COR-L47 (cell line): ENCODE measurements around the gene CCDC187.
"Not testable (repeated sequence)": the region's sequence is repeated elsewhere in the genome, so short reads cannot be mapped to it uniquely, and the experiment has no call there.

ENCODE experiments used
- DNase-seq: peaks from one replicate; lab custom pipeline; 2025; lab: John Stamatoyannopoulos, UW

Gene CCDC187

DNA sequence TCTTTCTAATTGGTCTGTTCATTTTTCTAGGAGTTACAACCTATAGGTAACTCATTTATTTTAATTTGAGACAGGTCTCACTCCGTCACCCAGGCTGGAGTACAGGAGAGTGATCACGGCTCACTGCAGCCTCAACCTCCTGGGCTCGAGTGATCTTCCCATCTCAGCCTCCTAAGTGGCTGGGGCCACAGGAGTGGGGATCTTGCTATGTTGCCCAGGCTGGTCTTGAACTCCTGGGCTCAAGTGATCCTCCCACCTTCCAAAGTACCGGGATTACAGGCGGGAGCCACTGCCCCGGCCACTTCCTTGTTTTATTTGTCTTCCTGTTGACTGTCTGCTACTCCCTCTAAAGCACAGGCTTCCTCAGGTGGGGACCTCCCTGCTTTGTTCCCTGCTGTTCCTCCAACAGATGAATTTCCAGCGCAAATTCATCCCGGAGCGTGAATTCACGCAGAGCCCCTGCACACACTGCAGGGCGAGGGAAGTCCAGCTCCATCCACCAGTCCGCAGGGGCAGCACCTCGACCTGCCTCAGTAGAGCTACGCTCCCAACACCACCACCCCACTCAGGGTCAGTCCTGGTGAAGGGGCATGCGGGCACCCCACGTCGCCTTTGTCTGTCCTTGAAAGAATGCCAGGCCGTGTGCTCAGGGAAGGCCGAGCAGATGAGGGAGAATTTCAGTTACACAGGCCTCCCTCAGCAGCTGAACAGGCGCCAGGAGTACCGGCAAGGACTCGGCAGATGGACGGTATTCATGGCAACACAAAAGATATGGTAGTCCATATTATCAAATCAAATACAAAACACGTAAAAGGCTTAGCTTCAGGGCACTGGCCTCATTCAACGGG, 64.5 kb downstream of the CCDC187 start:
- DNase-seq = peak; percentile 74

DNA sequence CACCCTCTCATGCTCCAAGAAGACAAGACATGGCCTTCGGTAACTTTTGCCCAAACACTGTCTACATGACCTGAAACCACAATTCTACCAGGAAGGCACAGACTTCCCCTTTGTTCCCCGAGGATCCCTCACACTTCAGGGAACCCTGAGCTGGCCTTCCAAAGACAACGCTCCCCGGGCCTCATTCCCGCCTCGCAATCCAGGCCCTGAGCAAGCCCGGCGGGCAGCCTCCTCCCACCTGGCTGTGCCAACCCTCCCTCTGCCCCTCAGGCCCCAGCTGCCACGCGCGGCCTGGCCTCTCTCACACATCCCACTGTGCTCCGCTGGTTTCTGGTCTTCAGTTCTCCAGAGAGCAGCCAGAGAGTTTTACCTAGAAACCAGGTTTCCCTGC, 65.6 kb downstream of the CCDC187 start:
- no peak for DNase-seq

DNA sequence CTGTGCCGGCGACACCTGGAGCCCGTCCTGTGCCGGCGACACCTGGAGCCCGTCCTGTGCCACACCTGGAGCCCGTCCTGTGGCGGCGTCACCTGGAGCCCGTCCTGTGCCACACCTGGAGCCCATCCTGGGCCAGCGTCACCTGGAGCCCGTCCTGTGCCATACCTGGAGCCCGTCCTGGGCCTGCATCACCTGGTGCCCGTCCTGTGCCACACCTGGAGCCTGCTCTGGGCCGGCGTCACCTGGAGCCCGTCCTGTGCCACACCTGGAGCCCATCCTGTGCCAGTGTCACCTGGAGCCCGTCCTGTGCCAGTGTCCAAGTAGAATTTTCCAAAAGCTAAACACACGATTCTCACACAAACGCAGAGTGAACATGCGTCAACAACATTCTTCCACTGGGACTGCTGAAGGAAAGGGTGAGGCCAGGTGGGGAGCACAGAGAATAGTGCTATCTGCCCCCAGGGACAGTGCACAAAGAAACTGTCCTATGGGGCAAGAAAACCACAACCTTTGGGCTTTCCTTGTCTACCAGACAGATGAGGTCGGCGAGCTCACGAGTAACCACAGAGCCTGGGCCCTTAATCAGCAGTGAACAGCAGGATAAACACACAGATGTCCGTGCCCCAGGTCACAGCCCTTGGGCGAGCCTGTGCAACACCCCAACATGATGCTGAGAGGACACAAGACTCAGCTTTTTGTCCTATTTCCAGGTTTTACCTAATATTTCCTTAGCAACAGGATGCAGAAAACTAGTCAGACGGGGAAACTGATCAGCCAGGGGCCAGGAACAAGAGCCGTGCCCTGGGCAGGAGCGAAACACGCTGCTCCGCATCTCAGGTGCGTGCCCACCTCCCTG, 66.2 kb downstream of the CCDC187 start:
- DNase-seq = no peak

DNA sequence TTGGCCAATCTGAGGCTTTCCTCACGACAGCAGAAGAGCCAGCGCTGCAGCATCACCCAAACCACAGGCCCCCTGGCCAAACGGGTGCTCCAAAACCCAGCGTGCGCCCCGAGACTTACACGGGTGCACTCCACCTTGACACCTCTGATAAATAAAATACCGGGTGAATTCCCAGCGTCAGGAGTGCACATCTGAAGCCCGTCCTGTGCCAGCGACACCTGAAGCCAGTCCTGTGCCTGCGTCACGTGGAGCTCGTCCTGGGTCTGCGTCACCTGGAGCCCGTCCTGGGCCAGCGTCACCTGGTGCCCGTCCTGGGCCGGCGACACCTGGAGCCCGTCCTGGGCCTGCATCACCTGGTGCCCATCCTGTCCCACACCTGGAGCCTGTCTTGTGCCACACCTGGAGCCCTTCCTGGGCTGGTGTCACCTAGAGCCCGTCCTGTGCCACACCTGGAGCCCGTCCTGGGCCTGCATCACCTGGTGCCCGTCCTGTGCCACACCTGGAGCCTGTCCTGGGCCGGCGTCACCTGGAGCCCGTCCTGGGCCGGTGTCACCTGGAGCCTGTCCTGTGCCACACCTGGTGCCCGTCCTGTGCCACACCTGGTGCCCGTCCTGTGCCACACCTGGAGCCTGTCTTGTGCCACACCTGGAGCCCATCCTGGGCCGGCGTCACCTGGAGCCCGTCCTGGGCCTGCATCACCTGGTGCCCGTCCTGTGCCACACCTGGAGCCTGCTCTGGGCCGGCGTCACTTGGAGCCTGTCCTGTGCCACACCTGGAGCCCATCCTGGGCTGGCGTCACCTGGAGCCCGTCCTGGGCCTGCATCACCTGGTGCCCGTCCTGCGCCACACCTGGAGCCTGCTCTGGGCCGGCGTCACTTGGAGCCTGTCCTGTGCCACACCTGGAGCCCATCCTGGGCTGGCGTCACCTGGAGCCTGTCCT, 67.2 kb downstream of the CCDC187 start:
- not testable (repeated sequence) for DNase-seq

DNA sequence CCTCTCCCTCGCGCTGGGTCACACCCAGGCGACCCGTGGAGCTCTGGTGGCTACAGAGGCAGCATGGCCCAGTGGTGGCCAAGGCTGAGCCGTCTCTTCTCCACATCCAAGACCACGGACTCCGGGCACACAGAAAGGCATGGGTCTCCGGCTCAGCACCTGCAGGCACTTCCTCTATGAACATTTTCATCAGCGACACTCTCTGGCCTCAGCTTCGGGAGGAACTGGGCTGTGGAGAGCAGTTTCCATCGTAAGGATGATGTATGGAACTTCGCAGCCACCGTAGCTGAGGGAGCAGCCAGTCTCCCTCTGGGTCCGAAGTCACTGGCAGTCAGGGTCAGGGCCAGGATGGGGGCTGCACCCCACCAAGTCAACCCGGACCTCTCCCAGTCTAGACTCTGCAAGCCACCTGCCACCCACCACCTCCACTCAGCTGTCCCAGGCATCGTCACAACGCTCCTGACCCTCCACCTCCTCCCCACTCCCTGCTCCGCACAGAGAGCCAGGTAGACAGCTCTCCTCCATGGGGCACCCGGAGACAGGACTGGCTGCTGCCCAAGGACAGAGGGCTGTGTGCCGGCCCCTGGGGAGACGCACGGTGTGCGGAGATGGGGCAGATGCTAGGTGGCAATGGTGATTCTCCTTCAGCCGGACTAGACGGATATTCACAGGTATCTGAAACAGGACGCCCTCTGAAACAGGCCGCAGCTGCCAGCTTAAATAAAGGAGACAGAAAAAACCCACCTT, 68.0 kb downstream of the CCDC187 start:
- DNase-seq = no peak

DNA sequence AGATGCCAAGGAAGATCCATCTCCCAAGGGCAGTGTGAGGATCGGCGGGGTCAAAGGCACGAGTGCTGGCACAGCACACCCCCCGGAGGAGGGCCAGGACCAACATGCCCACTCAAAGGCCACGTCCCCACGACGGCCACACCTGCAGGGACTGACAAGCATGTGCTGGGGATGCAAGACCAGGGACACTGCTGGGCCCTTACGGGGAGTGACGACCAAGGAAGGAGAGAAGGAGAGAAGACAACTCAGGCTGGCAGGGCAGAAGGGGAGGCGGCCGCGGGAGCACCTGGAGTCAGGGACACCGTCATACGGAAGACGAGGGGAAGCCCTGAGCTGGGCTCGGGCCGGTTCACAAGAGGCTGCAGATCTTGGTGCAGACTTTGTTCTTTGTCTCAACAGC, 68.7 kb downstream of the CCDC187 start:
- no peak for DNase-seq

DNA sequence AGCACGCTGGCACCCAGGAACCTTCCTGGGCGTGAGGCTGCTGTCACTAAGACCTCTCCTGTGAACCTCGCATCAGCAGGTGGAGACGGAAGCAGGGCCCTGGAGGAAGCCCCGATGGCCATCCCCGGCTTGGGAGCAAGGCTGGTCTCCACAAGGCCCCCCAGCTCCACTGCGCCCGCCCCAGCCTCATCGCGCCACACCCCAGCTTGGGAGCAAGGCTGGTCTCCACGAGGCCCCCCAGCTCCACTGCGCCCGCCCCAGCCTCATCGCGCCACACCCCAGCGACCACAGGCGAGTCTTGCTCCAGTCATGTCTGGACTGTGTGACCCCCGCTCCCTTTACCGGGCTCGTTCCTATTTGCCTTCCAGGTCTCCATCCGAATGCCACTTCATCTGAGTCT, 69.3 kb downstream of the CCDC187 start:
- DNase-seq = no peak

DNA sequence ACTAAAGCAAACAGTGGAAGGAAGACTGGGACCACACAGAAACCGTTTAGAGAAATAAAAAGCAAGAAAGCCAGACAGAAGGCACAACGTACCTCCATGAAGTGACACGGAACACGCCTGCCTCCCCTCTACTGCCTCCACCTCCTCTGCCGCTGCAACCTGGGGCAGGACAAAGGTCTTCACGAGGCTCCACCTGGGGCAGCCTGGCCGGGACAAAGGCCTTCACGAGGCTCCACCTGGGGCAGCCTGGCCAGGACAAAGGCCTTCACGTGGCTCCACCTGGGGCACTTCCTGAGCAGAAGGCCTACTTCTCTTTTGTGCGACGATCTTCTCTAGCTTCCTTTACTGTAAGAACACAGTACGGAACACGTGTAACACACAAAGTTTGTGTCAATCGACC, 70.0 kb downstream of the CCDC187 start:
- DNase-seq = no peak

DNA sequence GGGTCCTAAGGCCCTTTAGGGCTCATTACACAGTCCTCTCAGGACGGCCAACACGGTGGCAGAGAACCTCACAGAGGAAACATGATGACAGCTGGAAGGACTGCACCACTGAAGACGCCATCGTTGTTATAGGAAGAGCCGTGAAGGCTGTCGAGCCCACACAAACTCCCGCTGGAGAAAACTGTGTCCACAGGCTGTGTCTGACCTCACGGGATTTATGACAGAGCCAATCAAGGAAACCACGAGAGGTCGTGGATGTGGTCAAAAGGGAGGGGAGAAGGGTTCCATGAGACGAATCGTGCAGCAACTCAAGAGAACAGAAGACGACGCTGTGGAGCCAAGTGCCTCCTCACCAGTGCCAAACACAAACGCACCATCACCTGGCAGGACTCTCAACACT, 70.5 kb downstream of the CCDC187 start:
- DNase-seq = no peak

DNA sequence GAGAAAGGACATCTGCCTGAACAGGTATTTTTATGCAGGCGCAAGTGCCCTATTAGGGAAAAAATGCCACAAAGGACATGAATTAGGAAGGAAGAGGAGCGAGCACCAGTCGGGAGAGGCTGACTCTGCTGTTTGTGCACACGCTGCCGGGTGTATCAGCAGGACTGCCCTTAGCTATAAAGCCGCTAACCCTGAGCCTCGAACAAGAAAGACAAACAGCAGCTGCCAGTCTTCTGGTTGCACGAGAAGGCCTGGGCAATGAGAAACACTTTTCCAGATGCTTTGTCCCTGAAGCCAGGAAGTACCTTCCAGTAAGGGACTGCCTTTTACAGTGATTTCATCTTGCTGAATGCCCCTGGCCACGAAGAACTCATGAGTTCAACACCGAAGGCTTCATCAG, 70.9 kb downstream of the CCDC187 start:
- DNase-seq = no peak

DNA sequence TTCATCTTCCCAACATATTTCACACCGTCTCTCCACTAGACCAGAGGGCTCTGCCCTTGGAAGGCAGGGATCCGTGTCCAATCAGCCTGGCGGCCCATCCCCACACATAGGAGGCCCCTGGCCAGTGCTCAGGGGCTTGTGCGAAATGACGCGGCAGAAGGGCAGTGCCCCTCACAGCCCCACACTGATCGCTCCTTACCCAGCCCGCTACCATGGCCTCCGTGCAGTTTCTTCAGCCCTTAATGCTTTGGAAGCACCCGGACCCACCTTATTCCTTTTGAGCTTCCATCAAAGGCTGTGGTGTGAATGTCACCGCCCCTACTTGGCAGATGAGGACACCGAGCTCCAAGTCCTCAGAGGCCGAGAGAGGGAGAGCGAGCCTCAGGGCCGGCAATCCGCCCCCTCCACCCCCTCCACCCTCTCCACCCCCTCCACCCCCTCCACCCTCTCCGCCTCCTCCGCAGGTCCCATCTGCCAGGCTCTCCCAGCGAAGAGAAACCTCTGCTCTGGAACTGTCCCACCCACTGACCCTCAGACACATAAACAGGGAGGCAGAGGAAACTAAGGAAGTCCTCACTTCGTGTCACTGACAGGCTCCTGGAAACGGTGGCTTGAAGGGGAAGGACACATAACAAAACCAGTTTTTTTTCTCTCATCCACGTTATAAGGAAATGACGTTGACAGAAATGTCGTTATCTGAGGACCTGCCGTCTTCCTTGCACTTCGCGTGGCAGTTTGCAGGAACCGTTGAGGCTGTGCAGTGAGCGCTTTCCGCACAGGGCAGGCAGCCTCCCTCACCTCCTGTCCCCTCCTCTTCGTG, 72.2 kb downstream of the CCDC187 start:
- no peak for DNase-seq

DNA sequence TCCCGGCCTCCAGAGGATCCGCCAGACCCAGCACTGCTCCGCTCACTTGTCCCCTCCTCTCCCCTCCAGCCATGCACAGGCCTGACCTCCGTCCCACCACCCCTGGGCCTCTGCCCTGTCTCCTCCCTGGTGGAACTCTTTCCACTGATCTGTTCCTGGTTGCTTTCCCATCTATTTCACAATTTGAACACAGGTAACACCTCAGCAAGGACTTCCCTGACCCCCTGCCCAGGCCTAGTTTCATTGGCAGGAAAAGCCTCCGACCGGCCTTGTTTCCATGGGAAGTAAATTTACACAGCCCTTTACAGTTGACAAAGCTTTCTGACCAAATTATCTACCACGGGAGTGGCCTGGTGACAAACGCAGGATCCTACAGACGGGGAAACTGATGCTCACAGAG, 73.1 kb downstream of the CCDC187 start:
- DNase-seq = no peak

DNA sequence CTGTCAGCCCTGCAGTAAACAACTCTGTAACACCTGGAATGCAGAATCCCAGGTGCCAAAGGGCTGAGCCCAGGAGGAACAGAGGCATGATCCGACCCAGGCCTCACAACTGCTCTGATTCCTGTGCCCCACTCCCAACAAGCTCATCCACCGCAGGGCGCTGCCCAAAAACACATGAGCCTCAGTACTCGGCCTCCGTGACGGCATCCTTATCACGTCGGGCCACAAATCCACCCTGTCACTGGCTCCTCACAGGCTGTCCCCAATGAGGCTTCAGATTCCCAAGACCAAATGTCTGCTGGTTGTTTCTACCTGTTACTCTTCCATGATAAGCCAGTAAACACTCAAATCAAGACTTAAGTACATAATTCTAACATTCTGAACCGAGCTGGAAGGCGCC, 73.5 kb downstream of the CCDC187 start:
- no peak for DNase-seq

DNA sequence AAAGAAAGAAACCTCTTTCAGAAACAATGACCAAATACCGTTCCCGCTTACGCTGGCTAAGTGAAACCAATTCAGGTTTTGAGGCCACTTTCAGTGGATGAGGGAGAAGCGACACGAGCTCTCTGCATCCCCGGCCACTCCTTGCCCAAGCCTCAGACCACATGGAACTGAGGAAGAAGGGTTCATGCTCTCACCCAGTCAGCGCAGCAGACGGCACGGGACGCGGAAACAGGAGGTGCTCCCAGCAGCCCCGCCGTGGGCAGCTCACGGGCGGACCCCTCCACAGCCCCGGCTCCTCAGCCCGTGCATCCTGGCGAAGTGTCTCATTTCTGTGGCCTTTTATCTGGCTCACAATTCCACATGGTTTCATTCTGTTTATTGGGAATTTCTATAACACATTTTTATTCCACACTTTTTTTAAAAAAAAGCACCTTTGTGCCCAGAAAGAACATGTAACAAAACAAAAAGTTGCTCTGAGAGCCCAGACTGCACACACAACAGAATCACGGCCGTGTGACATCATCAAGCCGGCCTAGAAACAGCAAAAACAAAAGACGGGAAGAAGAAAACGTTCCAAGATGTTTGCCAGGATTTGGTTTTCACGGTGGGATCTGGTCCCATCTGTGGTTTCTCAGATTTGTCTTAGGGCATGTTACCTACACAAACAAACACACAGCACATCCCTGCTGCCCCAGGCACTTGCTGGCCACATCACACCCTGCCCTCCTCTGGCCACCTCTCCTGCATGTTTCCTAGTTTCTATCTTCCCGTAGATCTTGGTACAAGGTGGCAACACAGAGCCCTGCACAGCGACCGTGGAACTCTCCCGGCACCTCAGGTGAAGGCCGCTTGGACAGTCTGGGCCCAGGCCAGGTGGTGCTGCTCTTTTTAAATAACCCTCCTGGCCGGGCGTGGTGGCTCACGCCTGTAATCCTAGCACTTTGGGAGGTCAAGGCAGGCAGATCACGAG, 74.5 kb downstream of the CCDC187 start:
- no peak for DNase-seq

DNA sequence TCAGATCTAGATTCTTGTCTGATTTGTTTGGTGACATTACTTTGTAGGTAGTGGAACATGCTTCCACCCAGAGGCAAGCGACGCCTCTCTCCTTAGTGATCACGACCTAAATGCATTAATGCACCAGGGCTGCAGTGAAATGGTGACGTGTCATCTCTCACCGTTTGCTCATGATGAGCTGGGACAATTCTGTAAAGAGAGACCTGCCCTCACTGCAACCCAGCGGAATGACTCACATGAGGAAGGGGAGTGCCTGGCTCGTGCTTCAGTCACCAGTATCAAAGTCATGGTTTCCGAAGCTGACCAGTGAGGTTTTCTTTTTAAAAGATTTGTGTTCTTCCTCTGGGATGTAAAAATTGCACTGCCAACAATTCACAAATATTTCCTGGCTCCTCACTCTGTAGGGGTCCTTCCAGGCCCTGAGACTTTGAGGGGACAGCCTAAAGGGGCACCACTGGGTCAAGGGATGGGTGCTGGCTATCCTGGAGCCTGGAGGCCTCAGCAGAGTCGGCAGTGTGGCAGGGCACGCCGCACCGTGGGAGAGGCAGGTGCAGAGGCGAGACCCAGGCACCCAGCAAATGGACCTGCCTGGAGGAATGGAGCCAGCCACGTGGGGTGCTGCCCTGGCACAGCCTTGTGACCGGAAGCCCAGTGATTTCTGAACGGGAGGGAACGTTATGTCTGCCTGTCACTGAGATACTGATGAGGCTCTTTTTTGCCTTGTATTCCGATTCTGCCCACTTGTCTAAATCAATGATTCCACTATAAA, 75.6 kb downstream of the CCDC187 start:
- DNase-seq = no peak

DNA sequence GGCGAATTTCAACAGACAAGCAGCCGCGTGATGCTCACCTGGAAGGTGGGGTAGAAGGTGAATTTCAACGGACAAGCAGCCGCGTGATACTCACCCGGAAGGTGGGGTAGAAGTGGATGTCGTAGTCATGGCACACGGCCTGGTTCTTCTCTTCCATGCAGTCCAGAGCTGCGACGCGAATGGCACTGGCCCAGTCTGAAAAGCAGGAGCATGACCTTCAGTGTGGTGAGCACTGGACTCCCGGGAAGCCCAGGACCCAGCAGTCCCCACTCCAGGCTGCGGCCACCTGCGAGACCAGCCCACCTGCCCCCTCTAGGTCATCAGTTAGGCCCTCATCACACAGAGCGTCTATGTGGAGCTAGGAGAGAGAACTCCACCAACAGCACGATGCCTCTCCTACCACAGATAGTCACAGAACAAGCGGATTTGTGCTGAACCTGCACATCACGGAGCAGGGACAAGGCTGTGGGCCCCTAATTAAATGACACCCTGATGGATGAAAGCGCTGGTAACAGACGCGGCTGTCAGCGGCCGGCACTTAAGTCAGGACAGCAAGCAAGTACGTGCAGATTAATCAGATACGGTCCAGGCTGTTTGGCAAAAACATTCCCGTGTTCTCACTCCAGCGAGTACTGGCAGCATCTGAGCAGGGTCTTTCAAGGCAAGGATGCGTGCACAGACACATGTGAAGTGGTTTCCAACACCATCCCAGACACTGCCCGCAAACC, 77.0 kb downstream of the CCDC187 start:
- DNase-seq = no peak

DNA sequence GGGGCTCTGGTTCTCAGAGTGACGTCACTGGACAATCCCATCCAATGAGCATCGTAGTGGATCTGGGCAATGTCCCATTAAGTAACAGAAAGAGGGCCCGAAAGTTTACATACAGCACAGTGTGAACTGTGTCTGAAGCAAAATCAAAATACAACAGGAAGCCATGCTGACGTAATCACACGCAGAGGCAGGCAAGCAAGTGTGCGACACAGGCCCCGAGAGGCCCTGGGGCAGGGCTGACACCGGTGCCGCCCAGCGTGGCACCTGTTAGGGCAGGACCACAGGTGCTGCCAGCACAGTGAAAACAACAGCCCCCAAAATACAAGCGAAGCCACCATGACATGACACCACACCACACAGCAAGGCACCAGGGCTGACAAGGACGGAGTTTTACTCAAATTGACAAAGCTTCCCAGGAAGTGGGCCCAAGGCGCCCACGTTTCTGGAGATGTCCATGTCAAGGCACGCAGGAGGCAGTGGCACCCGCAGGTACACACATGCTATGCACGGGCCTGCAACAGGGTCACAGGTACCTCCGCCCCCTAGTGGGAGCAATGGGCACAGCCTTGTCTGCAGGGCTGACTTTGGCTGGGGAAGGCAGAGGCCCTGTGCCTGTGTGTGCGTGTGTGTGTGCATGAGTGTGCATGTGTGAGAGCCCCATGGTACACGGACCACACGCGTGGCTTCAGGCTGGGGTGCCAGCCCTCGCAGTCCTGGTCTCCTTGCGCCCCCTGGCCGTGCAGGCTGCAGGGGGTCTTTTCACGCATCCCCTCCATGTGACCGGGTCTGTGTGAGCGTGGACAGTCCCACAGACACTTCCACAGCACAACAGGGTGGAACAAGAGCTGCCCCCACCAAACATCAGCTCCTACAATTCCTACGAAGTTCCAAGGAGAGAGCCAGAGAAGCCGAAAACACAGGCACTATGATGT, 77.9 kb downstream of the CCDC187 start:
- DNase-seq = peak; percentile 47
